Epithelial cell of proximal tubule (primary cell): Measurements from ENCODE around the gene GULP1. TPM values are rescaled to one million over a fixed set of nuclear protein-coding genes. Genes with fewer than 3 reads are reported as not detected.

Experiments
- DNase-seq: peaks from one replicate; pipeline ENCODE4 v3.0.0-alpha.2; 2011; ENCODE audit warnings: low read depth
- H3K4me3 ChIP-seq: 2 replicates; pipeline ENCODE4 v1.5.1; 2011; ENCODE audit warnings: low read depth, mild to moderate bottlenecking, low read length
- CTCF ChIP-seq: conservative IDR thresholded peaks from 2 replicates; pipeline ENCODE4 v1.5.1; 2012; ENCODE audit warnings: low read depth, mild to moderate bottlenecking, low read length
- total RNA-seq: library from RNA; depleted of rRNA; stranded (reverse); fragments of >200 nt; gene quantifications from 2 replicates; pipeline ENCODE4 v1.2.3, GENCODE V29; 2015

The GULP1 gene
- total RNA-seq, 1 donor from 2014 or later = 66.1 TPM

- no peak for TF ChIP-seq CTCF
- no peak overlapping the region for H3K4me3 ChIP-seq
- no peak for DNase-seq
Measured at GRCh38 chr2:188285774-188286173, 5.9 kb upstream of the GULP1 start.

- no peak for TF ChIP-seq CTCF
- peak; percentile 27 for DNase-seq
- peak overlapping the region; percentile 84 for H3K4me3 ChIP-seq
Measured at GRCh38 chr2:188291142-188291616, 495 bp upstream of the GULP1 start.

GRCh38 chr2:188292348-188293239 lies 920 bp downstream of the GULP1 start:
- DNase-seq = peak; percentile 71
- H3K4me3 ChIP-seq = peak overlapping the region; percentile 84
- no peak for TF ChIP-seq CTCF

GRCh38 chr2:188293601-188294351 lies 2.1 kb downstream of the GULP1 start:
- peak; percentile 79 for DNase-seq
- peak overlapping the region; percentile 84 for H3K4me3 ChIP-seq
- no peak for TF ChIP-seq CTCF

GRCh38 chr2:188294352-188294926 lies 2.8 kb downstream of the GULP1 start:
- no peak for TF ChIP-seq CTCF
- no peak for DNase-seq
- H3K4me3 ChIP-seq = peak overlapping the region; percentile 84

- TF ChIP-seq CTCF = no peak
- peak overlapping the region; percentile 84 for H3K4me3 ChIP-seq
- DNase-seq = no peak
Measured at GRCh38 chr2:188295067-188295685, 3.5 kb downstream of the GULP1 start.
